Activated CD4-positive, alpha-beta T cell treated with anti-CD3 and anti-CD28 coated beads for 48 hours (primary cell): ENCODE data around the gene LPCAT3.
A peak's percentile ranks its signal among the peaks of the same experiment; 100 is the strongest.

Experiments used
- DNase-seq: peaks from one replicate; pipeline ENCODE4 v3.0.0-alpha.2; 2020

LPCAT3 gene

DNA sequence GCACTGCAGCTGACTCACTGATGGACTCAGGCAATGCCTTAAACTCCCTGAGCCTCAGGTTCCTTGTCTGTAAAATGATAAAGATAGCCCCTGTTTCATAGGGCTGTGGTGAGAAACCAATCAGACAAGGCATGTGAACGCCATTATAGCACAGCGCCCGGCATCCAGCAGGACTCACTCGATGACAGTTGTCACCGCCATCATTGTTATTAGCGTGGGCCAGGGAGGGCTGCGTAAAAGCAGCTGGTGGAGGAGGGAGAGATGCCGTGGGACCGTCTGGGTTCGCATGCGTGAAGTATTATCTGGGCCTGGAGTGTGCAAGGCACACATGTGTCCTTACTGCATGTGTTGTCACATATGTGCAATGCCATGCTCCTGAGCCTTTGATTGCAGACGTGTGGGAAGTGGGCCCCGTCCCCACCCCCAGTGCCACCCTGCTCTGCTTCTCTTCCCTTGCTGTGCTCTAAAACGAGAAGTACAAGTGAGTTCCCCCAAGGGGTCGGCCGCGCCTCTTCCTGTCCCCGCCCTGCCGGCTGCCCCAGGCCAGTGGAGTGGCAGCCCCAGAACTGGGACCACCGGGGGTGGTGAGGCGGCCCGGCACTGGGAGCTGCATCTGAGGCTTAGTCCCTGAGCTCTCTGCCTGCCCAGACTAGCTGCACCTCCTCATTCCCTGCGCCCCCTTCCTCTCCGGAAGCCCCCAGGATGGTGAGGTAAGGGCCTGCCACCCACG lies 67.3 kb downstream of the LPCAT3 start, which contains the start of gene PTPN6:
TSS of gene PTPN6 (plus strand) at position 546 of the 730 bp plus-strand sequence. CDS start at position 703, 157 bp downstream.
- DNase-seq = peak; percentile 66

DNA sequence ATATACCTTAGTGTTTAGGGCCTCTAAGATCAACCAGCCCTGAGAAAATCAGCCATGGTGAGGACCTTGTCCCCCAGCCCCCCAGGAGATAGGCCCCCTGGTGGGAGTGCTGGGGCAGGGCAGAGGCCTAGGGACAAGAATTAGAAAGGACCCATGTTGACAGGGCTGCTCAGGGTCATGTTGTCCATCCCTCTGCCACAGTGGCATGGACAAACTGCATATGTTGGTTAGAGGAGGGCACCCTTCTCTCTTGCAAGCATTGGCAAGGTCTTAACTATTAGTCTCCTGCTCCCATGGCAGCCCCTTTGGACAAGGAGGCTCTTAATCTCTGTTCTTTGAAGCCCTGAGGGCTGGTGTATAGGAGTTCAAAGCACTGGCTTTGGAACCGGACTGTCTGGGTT lies 67.9 kb downstream of the LPCAT3 start:
- DNase-seq = peak; percentile 62

DNA sequence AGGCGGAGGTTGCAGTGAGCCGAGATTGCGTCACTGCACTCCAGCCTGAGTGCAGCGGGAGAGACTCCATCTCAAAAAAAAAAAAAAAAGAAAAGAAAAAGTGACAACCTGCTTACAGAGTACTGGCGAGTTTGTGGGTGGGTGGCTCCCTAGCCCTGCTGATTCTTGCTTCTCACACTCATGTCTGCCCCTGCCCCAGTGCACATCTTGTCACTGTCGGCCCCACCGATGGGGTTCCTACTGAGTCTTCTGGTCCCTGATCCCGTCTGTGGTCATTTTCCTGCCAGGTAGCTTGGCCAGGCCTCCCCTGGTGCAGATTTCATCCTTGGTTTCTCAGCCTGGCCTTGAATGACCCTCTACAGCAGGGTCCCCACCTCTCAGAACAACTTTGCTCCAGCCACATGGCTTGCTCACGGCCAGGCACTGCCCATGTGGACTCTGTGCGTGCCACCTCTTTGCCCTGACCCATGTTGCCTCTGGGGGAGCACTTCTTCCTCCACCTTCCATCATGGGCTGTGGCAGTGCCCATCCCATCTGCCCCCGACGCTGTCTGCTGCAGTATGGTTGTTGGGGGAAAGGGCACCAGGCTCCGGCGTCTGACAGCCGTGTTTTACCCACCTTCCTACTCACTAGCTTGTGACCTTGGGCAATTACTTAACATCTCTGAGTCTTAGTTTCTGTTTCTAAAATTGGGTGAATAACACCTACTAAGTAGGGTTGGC lies 69.2 kb downstream of the LPCAT3 start:
- no peak for DNase-seq

DNA sequence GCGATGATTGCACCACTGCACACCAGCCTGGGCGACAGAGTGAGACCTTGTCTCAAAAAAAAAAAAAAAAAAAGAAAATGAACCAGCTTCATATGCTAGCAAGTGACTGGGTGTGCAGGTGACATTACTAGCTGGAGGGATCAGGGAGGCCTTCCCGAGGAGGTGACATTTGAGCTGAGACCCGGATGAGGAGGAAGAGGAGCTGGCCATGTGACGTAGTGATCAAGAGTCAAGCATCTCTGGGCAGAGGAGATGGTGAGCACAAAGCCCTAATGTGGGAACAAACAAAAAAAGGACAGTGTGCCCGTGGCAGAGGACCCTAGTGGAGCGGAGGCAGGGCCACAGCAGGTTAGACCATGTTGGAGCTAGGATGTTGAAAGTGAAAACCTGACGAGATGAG lies 70.7 kb downstream of the LPCAT3 start:
- no peak for DNase-seq

DNA sequence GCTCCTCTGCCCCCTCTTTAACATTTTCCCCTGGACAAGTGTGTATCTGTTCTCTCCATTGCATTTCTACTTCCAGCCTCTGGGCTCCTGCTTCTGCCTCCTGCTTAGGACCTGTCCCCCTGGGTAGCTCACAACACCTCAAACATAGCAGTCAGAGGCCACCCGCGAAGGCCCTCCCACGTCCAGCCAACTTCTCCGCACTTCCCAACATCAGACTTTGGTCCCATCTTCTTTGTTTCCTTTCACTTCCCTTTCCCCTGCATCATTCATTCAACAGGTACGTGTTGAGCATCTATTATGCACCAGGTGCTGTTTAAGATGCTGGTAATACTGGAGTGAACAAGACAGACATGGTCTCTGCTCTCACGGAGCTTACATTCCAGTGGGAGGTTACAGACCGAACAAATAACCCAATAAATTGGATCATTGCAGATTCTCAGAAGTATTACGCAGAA lies 71.3 kb downstream of the LPCAT3 start:
- DNase-seq = no peak

DNA sequence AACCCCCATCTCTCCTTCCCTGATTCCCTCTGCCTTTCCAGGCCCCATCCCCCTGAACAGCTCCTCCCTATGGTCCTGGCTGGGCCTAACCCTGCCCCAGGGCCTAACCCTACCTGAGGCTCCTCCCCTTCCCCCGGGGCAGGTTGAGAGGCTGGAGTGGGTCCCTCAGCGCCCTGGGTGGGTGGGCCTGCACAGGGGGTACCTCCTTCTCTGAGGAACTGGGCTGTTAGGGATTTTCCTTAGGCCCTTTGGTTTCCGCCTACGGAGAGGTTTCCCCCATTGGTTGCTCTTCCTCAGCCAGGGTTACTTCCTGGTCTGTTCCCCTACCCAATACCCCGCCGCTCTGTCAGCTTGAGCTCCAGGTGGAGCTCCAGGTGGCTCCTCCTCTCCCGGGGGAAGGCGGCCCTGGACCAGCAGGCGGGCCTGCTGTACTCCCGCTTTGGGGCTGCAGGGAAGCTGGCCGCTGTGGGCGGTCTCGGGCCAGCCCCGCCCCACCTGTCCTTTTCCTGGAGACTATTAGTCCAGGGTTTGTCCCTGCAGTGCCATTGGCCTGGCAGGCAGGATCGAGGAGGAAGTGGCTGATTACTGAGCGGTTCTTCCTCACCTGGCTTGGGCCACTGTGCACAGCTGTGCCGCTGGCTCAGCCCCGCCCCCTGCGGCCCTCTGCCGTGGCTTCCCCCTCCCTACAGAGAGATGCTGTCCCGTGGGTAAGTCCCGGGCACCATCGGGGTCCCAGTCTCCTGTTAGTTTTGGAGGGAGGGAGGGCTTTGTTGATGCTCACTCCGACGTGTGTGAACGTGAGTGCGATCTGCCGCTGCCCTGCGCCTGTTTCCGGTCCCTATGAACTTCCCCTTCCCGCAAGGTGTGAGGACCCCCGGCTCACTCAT lies 72.0 kb downstream of the LPCAT3 start:
- peak; percentile 76 for DNase-seq

DNA sequence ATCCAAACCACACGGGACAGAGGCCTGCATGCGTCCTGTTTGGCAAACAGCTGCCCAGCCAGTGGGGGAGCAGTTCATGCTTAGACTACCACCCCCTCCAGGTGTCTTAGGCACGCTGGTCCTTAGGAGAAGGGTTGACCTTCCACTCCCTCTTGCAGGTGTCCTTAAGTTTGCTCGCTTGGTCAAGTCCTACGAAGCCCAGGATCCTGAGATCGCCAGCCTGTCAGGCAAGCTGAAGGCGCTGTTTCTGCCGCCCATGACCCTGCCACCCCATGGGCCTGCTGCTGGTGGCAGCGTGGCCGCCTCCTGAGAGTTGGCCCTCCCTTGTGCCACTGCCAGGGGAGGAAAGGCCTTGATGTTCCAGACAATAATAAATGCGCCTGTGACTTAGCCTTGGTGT lies 72.7 kb downstream of the LPCAT3 start:
- no peak for DNase-seq

DNA sequence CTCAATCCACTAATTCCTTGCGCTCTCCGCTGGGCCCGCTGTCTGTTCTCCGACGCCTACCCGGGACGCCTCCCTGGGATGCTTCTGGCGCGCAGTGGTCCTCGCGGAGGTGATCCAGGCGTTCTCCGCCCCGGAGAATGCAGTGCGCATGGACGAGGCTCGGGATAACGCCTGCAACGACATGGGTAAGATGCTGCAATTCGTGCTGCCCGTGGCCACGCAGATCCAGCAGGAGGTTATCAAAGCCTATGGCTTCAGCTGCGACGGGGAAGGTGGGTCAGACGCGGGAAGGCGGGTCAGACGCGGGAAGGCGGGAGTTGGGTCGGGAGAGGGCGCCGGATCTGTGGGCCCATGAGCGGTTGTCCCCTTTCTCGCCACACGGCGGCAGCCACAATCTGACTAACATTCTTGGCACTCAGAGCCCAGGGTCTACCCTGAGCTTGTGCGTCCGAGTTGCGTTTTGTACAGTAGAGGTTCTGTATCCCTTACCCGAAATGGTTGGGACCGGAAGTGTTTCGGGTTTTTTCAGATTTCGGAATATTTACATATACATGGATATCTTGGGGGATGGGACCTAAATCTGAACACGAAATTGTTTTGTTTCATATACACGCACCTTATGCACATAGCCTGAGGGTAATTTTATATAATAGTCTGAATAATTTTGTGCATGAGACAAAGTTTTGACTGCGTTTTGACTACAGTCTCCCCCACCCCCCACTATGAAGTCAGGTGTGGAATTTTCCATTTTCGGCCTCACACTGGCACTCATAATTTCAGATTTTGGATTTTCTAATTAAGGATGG lies 73.7 kb downstream of the LPCAT3 start:
- DNase-seq = peak; percentile 93

DNA sequence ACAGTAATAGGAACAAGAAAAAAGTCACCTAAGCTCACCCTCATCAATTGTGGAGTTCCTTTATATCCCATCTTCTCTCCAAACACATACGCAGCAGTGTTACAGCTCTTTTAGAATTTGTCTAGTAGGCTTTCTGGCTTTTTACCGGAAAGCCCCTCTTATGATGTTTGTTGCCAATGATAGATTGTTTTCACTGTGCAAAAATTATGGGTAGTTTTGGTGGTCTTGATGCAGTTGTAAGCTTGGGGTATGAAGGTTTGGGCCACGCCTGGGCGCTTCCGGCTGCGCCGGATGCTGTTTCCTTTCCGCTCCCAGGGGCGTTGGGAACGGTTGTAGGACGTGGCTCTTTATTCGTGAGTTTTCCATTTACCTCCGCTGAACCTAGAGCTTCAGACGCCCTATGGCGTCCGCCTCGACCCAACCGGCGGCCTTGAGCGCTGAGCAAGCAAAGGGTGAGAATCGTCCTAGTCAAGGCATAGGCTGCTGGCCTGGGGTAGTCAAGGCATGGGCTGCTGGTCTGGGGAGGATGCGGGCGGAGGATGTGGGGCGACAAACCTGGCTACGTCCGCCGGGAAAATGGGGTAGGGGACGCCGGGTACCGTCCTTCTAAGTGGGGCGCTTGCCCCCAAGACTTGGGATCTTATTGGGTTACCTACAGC lies 74.4 kb downstream of the LPCAT3 start, which contains the start of the genes C12orf57 and RNU7-1:
TSS of gene C12orf57 (plus strand) at position 301 of the 659 bp plus-strand sequence. CDS start at position 401, 100 bp downstream.
TSS of gene RNU7-1 (plus strand) at position 95 of the 659 bp plus-strand sequence.
- peak; percentile 89 for DNase-seq

DNA sequence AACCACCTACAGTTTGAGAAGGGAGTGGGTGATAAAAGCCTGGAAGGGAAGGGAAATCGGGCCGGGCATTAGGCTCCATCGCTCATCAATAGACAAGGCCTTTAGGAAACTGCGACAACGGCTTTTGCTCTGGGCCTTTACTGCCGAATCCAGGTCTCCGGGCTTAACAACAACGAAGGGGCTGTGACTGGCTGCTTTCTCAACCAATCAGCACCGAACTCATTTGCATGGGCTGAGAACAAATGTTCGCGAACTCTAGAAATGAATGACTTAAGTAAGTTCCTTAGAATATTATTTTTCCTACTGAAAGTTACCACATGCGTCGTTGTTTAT lies 74.9 kb downstream of the LPCAT3 start:
- DNase-seq = peak; percentile 84

DNA sequence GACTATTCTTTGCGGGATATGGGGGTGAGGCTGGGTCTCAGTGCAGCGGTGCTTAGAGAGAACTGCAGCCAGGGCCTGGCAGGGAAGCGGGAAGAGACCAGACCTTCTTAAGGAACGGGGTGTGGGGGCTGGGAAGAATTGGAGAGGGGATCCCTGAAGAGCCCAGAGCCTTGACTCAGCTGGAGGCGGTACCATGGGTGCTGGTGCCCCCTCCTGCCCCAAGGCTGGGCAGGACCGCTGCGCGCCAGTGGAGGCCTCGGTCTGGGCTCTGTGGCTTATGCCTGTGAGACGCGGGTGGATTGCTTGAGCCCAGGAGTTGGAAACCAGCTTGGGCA lies 76.0 kb downstream of the LPCAT3 start:
- DNase-seq = no peak

DNA sequence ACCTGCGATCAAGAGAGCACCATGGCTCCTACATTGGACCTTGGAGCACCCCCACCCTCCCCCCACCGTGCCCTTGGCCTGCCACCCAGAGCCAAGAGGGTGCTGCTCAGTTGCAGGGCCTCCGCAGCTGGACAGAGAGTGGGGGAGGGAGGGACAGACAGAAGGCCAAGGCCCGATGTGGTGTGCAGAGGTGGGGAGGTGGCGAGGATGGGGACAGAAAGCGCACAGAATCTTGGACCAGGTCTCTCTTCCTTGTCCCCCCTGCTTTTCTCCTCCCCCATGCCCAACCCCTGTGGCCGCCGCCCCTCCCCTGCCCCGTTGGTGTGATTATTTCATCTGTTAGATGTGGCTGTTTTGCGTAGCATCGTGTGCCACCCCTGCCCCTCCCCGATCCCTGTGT lies 76.5 kb downstream of the LPCAT3 start:
- no peak for DNase-seq

DNA sequence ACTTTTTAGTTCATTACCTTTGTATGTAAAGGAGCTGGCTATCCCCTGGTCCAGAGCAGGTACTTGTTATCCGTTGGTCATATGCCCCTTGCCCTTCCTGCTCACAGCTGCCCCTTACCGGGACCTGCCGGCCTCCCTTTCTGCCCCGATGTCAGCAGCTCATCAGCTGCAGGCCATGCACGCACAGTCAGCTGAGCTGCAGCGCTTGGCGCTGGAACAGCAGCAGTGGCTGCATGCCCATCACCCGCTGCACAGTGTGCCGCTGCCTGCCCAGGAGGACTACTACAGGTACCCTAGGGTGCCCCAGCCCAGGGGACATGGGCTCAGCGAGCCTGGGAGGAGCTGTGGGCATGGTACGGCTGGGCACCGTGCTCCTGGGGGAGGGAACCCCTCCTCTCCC lies 77.0 kb downstream of the LPCAT3 start:
- no peak for DNase-seq

DNA sequence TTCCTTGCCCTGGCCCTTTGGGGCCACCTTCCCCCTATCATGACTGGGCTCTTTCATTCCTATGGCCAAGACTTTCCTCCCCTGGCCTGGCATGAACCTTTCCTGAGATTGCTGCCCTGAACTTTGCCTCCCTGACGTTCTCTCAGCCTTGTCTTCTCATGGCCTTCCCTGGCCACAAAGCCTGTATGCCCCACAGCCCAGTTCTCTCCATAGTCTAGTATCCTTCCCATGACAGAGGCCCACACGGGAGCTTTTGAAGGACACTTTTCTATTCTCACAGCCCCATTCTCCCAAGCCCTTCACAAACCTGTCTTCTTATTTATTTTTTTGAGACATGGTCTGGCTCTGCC lies 79.1 kb downstream of the LPCAT3 start:
- no peak for DNase-seq

DNA sequence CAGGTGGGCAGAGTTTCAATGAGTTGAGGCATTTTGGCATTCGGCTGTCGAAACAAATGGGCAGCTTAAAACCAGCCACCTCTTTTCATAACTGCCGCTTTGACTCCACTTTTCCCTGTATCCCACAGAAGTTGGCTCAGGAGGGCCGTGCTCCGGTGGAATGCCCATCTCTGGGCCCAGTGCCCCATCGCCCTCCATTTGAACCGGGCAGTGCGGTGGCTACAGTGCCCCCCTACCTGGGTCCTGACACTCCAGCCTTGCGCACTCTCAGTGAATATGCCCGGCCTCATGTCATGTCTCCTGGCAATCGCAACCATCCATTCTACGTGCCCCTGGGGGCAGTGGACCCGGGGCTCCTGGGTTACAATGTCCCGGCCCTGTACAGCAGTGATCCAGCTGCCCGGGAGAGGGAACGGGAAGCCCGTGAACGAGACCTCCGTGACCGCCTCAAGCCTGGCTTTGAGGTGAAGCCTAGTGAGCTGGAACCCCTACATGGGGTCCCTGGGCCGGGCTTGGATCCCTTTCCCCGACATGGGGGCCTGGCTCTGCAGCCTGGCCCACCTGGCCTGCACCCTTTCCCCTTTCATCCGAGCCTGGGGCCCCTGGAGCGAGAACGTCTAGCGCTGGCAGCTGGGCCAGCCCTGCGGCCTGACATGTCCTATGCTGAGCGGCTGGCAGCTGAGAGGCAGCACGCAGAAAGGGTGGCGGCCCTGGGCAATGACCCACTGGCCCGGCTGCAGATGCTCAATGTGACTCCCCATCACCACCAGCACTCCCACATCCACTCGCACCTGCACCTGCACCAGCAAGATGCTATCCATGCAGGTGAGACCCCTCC lies 79.7 kb downstream of the LPCAT3 start:
- DNase-seq = no peak

DNA sequence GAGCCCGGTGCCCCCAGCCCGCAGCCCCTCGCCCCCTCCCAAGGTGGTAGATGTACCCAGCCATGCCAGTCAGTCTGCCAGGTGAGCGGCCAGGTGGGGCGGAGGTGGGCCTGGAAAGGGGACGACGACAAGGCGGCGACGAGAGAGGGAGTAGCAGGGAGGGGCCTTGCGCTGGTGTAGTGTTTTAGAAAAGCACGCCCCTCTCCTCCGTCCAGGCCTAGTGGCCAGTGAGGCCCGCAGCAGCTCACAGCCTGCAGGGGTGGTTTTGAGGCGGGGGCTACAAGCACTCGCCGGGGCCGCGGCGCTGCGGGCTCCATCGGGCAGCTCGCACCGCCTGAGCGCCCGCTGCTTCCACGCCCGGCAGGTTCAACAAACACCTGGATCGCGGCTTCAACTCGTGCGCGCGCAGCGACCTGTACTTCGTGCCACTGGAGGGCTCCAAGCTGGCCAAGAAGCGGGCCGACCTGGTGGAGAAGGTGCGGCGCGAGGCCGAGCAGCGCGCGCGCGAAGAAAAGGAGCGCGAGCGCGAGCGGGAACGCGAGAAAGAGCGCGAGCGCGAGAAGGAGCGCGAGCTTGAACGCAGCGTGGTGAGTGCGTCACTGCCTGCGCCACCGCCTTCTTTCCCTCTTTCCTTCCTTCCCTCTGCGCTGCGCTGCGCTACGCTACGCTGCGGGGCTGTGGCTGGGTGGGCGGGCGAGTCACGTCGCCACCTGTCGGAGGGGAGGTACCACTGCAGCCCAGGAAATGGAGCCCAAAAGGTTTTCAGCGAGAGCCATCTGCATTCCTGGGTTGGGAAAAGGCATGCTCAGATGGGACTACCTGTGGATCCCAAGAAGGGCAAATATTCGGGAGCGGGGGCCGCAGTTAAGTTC lies 80.6 kb downstream of the LPCAT3 start:
- DNase-seq = peak; percentile 95

DNA sequence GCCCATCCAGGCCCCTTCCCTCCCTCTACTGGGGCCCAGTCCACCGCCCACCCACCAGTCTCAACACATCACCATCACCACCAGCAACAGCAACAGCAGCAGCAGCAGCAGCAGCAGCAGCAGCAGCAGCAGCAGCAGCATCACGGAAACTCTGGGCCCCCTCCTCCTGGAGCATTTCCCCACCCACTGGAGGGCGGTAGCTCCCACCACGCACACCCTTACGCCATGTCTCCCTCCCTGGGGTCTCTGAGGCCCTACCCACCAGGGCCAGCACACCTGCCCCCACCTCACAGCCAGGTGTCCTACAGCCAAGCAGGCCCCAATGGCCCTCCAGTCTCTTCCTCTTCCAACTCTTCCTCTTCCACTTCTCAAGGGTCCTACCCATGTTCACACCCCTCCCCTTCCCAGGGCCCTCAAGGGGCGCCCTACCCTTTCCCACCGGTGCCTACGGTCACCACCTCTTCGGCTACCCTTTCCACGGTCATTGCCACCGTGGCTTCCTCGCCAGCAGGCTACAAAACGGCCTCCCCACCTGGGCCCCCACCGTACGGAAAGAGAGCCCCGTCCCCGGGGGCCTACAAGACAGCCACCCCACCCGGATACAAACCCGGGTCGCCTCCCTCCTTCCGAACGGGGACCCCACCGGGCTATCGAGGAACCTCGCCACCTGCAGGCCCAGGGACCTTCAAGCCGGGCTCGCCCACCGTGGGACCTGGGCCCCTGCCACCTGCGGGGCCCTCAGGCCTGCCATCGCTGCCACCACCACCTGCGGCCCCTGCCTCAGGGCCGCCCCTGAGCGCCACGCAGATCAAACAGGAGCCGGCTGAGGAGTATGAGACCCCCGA lies 81.4 kb downstream of the LPCAT3 start:
- peak; percentile 76 for DNase-seq

DNA sequence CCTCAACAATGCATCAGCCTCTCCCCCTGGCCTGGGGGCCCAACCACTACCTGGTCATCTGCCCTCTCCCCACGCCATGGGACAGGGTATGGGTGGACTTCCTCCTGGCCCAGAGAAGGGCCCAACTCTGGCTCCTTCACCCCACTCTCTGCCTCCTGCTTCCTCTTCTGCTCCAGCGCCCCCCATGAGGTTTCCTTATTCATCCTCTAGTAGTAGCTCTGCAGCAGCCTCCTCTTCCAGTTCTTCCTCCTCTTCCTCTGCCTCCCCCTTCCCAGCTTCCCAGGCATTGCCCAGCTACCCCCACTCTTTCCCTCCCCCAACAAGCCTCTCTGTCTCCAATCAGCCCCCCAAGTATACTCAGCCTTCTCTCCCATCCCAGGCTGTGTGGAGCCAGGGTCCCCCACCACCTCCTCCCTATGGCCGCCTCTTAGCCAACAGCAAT lies 82.1 kb downstream of the LPCAT3 start:
- DNase-seq = no peak
